PFSK-1 (cell line): ENCODE results near the gene DPF3.

ENCODE experiments used
- FOXP2 ChIP-seq: optimal IDR thresholded peaks from 2 replicates; pipeline ENCODE3; 2011; ENCODE audit warnings: borderline replicate concordance, control low read depth, inconsistent platforms; ENCODE audit not compliant: insufficient read depth; ENCODE audit errors: extremely low read length, extremely low read depth
- POLR2AphosphoS5 ChIP-seq: IDR thresholded peaks from 2 replicates; pipeline ENCODE4 v1.6.1; 2012; ENCODE audit warnings: low read depth, mild to moderate bottlenecking, control low read depth, low read length, moderate library complexity
- REST ChIP-seq, 2 experiments: IDR thresholded peaks; 2 replicates each; pipeline versions ENCODE4 v1.6.1 to v1.8.0; 2011 to 2012; ENCODE audit warnings: low read depth in 2 of 2, low read length in 2 of 2, control low read depth in 1 of 2, inconsistent platforms in 1 of 2, mild to moderate bottlenecking in 1 of 2, moderate library complexity in 1 of 2; ENCODE audit not compliant: insufficient read depth in 1 of 2
- SIN3A ChIP-seq: IDR thresholded peaks from 2 replicates; pipeline ENCODE4 v1.6.1; 2012; ENCODE audit warnings: mild to moderate bottlenecking, low read length, moderate library complexity, borderline replicate concordance; ENCODE audit not compliant: insufficient read depth
- TAF1 ChIP-seq: IDR thresholded peaks from 2 replicates; pipeline ENCODE4 v1.6.1; 2012; ENCODE audit warnings: low read length, control low read depth, borderline replicate concordance; ENCODE audit not compliant: insufficient read depth

DPF3 gene

GRCh38 chr14:72906879-72907278 lies 13.0 kb upstream of the DPF3 start:
- TF ChIP-seq REST (IDR thresholded peaks at IDR 0.05; ENCODE audit: insufficient read depth in 1 of 2, low read depth in 2 of 2, low read length in 2 of 2) (no peak), FOXP2 (no peak), SIN3A (no peak), POLR2AphosphoS5 (no peak), TAF1 (no peak)

GRCh38 chr14:72906316-72906715 lies 12.4 kb upstream of the DPF3 start:
- TF ChIP-seq FOXP2 (no peak), SIN3A (no peak), TAF1 (no peak), REST (IDR thresholded peaks at IDR 0.05; ENCODE audit: insufficient read depth in 1 of 2, low read depth in 2 of 2, low read length in 2 of 2) (no peak), POLR2AphosphoS5 (no peak)

- no peak for TF ChIP-seq FOXP2
- no peak for TF ChIP-seq REST (IDR thresholded peaks at IDR 0.05; ENCODE audit: insufficient read depth in 1 of 2, low read depth in 2 of 2, low read length in 2 of 2)
- no peak for TF ChIP-seq POLR2AphosphoS5
- no peak for TF ChIP-seq SIN3A
- no peak for TF ChIP-seq TAF1
Observed at GRCh38 chr14:72904840-72905561, 11.1 kb upstream of the DPF3 start.

GRCh38 chr14:72904218-72904617 lies 10.3 kb upstream of the DPF3 start:
- TF ChIP-seq SIN3A (no peak), REST (IDR thresholded peaks at IDR 0.05; ENCODE audit: insufficient read depth in 1 of 2, low read depth in 2 of 2, low read length in 2 of 2) (no peak), FOXP2 (no peak), POLR2AphosphoS5 (no peak), TAF1 (no peak)

GRCh38 chr14:72903716-72904115 lies 9.8 kb upstream of the DPF3 start:
- TF ChIP-seq REST (IDR thresholded peaks at IDR 0.05; ENCODE audit: insufficient read depth in 1 of 2, low read depth in 2 of 2, low read length in 2 of 2) (no peak), FOXP2 (no peak), POLR2AphosphoS5 (no peak)
